Left lobe of liver (tissue), 1 donor: ENCODE measurements around the gene PLD2. TPM values are rescaled to one million over a fixed set of nuclear protein-coding genes. Genes with fewer than 3 reads are reported as not detected.

Source experiments
- total RNA-seq: library from RNA; stranded (reverse); gene quantifications from one replicate; pipeline ENCODE4 v1.2.1, GENCODE V29; 2021
- donor health status: DM: no; HTN: yes; CAD: no.

PLD2 gene
- total RNA-seq, 1 donor from 2014 or later, result 8.5 TPM

Other genes starting within 250 kb of the PLD2 start
- gene GGT6, start 246.6 kb upstream of the PLD2 start, total RNA-seq, result 0.35 TPM
- not detected for gene SMTNL2, start 222.6 kb upstream of the PLD2 start, total RNA-seq
- 0.70 TPM for gene ALOX15, start 165.5 kb upstream of the PLD2 start, total RNA-seq
- gene PELP1, start 103.0 kb upstream of the PLD2 start, total RNA-seq, result 17.5 TPM
- gene ARRB2, start 96.5 kb upstream of the PLD2 start, total RNA-seq, result 26.2 TPM
- gene MED11, start 75.7 kb upstream of the PLD2 start, total RNA-seq, result 13.3 TPM
- 0.63 TPM for gene ZMYND15, start 67.3 kb upstream of the PLD2 start, total RNA-seq
- gene CXCL16, start 67.2 kb upstream of the PLD2 start, total RNA-seq, result 14.5 TPM
- gene TM4SF5, start 35.3 kb upstream of the PLD2 start, total RNA-seq, result 79.0 TPM
- 8.2 TPM for gene VMO1, start 20.8 kb upstream of the PLD2 start, total RNA-seq
- gene GLTPD2, start 18.2 kb upstream of the PLD2 start, total RNA-seq, result 28.0 TPM
- gene PSMB6, start 11.0 kb upstream of the PLD2 start, total RNA-seq, result 79.1 TPM
- 34.1 TPM for gene MINK1, start 26.2 kb downstream of the PLD2 start, total RNA-seq
- gene C17orf107, start 92.4 kb downstream of the PLD2 start, total RNA-seq, result 4.1 TPM
- 3.1 TPM for gene CHRNE, start 95.9 kb downstream of the PLD2 start, total RNA-seq
- not detected for gene GP1BA, start 125.1 kb downstream of the PLD2 start, total RNA-seq
- gene SLC25A11, start 132.9 kb downstream of the PLD2 start, total RNA-seq, result 44.7 TPM
- 78.9 TPM for gene RNF167, start 133.1 kb downstream of the PLD2 start, total RNA-seq
- 254 TPM for gene PFN1, start 141.4 kb downstream of the PLD2 start, total RNA-seq
- gene ENO3, start 144.0 kb downstream of the PLD2 start, total RNA-seq, result 52.7 TPM
- gene SPAG7, start 160.7 kb downstream of the PLD2 start, total RNA-seq, result 20.3 TPM
- 17.7 TPM for gene CAMTA2, start 180.5 kb downstream of the PLD2 start, total RNA-seq
- 0.88 TPM for gene INCA1, start 190.4 kb downstream of the PLD2 start, total RNA-seq
- gene KIF1C, start 190.8 kb downstream of the PLD2 start, total RNA-seq, result 126 TPM
- gene SLC52A1, start 228.3 kb downstream of the PLD2 start, total RNA-seq, result 0.08 TPM